GM12872 (cell line): ENCODE measurements around the gene TNNI3K.

Source experiments
- TF ChIP-seq, protein P1 (sequence below): IDR thresholded peaks from 3 replicates; pipeline ENCODE4 v1.5.1; 2011; ENCODE audit warnings: low read depth, mild to moderate bottlenecking, low read length, moderate library complexity; ENCODE audit not compliant: insufficient read depth

Gene TNNI3K

DNA sequence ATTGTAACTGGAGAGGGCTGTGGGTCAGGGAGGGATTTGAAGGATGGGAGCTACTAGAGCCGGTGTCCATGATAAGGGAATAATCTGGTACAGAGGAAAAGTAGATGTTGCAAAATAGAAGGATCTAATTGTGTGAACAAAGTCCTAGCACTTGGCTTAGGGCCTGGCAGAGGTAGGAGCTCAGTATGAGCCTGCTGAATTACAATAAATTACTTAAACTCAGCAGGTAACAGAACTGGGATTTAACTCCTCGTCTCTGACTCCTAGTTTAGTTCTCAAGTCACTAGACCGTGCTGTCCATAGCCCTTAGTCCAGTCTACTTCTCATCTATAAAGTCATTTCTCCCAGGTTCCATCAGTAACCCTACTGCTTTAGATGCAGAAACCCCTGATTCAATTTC, 157.0 kb downstream of the TNNI3K start:
- TF ChIP-seq, protein P1, sequence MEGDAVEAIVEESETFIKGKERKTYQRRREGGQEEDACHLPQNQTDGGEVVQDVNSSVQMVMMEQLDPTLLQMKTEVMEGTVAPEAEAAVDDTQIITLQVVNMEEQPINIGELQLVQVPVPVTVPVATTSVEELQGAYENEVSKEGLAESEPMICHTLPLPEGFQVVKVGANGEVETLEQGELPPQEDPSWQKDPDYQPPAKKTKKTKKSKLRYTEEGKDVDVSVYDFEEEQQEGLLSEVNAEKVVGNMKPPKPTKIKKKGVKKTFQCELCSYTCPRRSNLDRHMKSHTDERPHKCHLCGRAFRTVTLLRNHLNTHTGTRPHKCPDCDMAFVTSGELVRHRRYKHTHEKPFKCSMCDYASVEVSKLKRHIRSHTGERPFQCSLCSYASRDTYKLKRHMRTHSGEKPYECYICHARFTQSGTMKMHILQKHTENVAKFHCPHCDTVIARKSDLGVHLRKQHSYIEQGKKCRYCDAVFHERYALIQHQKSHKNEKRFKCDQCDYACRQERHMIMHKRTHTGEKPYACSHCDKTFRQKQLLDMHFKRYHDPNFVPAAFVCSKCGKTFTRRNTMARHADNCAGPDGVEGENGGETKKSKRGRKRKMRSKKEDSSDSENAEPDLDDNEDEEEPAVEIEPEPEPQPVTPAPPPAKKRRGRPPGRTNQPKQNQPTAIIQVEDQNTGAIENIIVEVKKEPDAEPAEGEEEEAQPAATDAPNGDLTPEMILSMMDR: no peak

DNA sequence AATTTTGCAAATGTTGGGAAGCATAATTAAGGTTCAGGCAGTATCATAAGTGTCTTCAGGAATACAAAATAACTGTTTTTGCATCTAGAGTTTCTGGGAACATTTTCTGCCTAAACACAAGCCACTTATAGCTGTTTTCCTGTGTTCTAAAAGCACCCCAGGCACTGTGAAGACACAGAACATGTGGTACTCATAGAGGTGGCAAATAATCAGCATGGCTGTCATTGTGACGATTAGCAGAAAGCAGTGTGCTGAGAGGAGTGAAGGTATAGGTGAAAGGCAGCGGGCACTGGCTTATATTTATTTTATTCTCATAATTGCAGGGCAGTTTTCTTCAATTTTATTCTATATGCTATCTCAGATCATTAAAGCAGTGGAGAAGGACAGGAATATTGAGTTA, 157.7 kb downstream of the TNNI3K start:
- TF ChIP-seq, protein P1: no peak

DNA sequence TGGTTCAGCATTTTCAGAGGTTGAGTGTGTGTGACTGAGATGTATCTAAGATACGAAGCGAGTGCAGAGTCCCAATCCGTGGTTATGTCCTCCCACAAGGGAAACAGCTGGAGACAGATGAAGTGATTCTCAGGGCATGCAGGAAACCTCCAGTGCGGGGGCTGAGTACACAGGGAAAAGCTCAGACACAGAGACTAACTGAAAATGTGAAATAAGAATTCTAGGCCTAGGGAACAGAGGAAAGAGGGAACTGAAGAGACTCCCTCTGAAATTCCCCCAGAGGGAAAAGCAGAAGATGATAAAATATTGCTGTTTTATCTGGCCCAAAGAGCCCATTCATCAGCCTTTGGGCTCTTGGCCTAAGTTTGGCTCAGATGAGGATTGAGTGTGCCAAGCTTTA, 160.4 kb downstream of the TNNI3K start:
- TF ChIP-seq, protein P1: no peak

DNA sequence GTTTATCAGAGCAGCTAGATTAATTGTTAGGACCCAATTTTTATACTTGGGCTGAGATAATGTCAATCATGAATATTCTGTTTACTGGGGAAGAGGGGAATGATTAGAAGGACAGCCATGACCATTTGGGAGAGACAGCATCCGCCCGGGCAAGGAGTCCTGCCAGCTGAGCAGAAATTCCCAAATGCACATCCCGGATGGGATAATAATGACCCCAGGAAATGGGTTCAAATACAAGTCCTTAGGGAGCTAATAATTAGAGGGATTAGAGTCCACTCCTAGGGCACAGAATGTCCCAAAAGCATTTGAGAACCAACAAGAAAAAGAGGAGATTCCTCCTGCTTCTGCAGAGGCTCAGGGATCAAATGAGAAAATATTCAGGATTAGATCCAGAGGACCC, 161.3 kb downstream of the TNNI3K start:
- TF ChIP-seq, protein P1: no peak

DNA sequence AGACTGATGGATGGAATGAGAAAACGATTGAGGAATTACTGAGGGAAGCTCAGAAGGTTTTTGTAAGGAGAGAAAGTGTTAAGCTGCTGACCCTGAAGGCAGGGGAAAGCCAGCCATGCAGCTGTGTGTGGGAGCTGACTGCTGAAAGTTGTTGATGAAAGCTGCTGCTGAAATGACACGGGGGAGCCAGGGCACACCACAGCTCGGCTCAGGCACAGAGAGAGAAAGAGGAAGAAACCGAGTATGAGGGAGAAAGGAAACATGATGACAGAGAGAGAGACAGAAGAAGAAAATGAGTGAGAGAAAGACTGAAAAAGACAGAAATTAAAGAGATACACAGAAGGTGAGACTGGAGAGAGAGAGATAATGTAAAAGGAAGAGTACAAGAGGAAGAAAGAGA, 161.7 kb downstream of the TNNI3K start:
- TF ChIP-seq, protein P1: no peak

DNA sequence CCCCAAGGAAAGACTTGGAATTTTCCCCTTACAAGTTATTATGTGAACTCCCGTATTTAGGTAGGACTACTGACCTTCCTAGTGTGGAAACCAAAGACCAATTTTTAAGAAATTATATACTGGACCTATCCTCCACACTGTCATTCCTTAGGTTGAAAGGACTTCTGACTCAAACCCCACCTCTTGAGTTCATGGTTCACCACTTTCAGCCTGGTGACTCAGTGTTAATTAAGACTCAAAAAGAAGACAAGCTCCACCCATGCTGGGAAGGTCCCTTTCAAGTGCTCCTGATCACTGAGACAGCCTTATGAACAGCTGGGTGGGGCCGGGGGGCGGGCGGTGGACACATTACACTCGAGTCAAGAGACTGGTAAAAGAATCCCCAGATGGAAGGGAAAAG, 164.1 kb downstream of the TNNI3K start:
- TF ChIP-seq, protein P1: no peak

DNA sequence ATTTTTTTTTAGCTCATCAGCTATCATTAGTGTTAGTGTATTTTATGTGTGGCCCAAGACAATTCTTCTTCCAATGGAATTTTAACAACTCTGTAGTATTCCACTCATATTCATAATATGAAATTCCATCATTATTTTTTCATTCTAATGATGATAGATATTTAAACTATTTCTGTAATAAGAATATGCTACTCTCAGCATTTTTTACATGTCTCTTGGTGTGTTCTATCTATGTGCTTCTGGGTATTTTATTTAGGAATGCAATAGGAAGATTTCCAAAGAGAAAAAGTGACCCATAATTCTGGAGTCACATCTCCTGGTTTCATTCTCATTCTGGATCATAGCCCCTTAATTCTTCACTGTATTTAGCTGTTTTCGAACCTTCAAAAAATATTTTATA, 167.7 kb downstream of the TNNI3K start:
- TF ChIP-seq, protein P1: no peak

DNA sequence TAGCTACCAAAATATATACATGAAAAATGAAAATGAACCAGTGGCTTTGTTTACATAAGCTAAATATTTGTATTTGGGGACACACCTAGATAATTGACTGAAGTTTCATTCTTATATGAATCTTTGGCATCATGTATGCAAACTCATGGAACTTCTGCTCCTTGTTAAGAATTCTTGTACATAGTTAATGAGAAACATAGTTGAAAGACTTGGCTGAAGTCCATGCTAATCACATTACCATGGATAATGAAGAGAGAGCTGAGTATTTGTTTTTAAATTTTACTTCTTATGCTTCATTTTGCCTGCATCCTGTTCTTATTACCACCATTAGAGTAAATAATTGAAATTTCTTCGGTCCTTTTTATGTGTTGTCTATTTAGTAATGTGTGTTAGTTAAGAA, 168.4 kb downstream of the TNNI3K start:
- TF ChIP-seq, protein P1: no peak
